Thoracic aorta (tissue), 2 donors: ENCODE data around the gene SPO11. TPM values are rescaled to one million over a fixed set of nuclear protein-coding genes. Genes with fewer than 3 reads are reported as not detected.

ENCODE experiments used
- ATAC-seq: fragments of 150-250 bp; one replicate; pipeline ENCODE4 v1.8.0; 2017; ENCODE audit warnings: low read depth; ENCODE audit not compliant: insufficient number of reproducible peaks, low FRiP score
- DNase-seq: peaks from one replicate; pipeline ENCODE4 v3.0.0-alpha.2; 2020; ENCODE audit warnings: low spot score
- H3K27ac ChIP-seq, 2 donors: fragments of 200-600 bp; sonication (generic); 1 replicate in 1 of 2; 2 replicates in 1 of 2; pipeline ENCODE4 v1.5.1; 2016; ENCODE audit warnings: mild to moderate bottlenecking in 2 of 2, moderate library complexity in 2 of 2
- H3K27me3 ChIP-seq: fragments of 200-600 bp; sonication (generic); replicated peaks from 2 replicates; pipeline ENCODE4 v1.6.0; 2016; ENCODE audit warnings: mild to moderate bottlenecking; ENCODE audit not compliant: insufficient read depth
- H3K36me3 ChIP-seq: fragments of 200-600 bp; sonication (generic); one replicate; pipeline ENCODE4 v1.5.1; 2016
- H3K4me1 ChIP-seq, 2 donors: fragments of 200-600 bp; sonication (generic); 1 replicate in 1 of 2; 2 replicates in 1 of 2; pipeline versions ENCODE4 v1.5.1 to v1.6.0; 2016; ENCODE audit warnings: low read depth in 2 of 2, mild to moderate bottlenecking in 1 of 2; ENCODE audit not compliant: control insufficient read depth in 1 of 2
- H3K4me3 ChIP-seq: fragments of 200-600 bp; sonication (generic); 2 replicates; pipeline ENCODE4 v1.5.1; 2016; ENCODE audit warnings: mild to moderate bottlenecking
- H3K9me3 ChIP-seq: fragments of 200-600 bp; sonication (generic); 2 replicates; pipeline ENCODE4 v1.5.1; 2016
- CTCF ChIP-seq: fragments of 200-600 bp; sonication (generic); IDR thresholded peaks from one replicate; pipeline ENCODE4 v1.5.1; 2019; ENCODE audit warnings: antibody characterized with exemption
- total RNA-seq, 2 donors: library from RNA; depleted of rRNA; stranded (reverse); fragments of >200 nt; gene quantifications; one replicate each; pipeline versions ENCODE4 v1.1.0 to v1.2.3, GENCODE V29; 2016

SPO11 gene
- total RNA-seq, 2 donors from 2014 or later = not detected

GRCh38 chr20:57320358-57320757 lies 9.2 kb upstream of the SPO11 start:
- ATAC-seq (no peak), DNase-seq (no peak)
- H3K4me3 ChIP-seq = no peak overlapping the region
- H3K4me1 ChIP-seq = no peaks in the 10 kb centered on the region
- no peaks in the 10 kb centered on the region for H3K27me3 ChIP-seq
- H3K27ac ChIP-seq = no peak overlapping the region
- no peaks in the 10 kb centered on the region for H3K9me3 ChIP-seq
- no peak for TF ChIP-seq CTCF
- no peaks in the 10 kb centered on the region for H3K36me3 ChIP-seq

GRCh38 chr20:57321142-57321541 lies 8.5 kb upstream of the SPO11 start:
- ATAC-seq (no peak), DNase-seq (no peak)
- TF ChIP-seq CTCF = no peak
- Histone ChIP-seq H3K36me3 (no peaks in the 10 kb centered on the region), H3K27ac (no peak overlapping the region), H3K4me3 (no peak overlapping the region), H3K4me1 (no peaks in the 10 kb centered on the region), H3K27me3 (no peaks in the 10 kb centered on the region), H3K9me3 (no peaks in the 10 kb centered on the region)

DNA sequence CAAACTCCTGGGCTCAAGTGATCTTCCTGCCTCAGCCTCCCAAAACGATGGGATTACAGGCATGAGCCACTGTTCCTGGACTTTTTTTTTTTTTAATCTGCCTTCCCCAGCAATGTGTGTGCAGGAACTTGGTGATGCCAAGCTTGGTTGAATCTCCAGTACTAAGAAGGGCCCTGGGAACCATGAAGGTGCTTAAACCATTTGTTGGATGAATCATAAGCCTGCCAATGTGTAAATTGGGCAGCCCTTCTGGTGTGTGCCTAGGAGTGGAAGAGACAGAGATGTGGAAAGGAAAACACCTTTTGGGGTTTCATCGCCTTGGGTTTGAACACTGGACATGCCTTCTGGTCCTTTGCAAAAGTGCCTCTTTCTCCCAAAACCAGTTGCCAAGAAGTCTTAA lies 7.1 kb upstream of the SPO11 start:
- ATAC-seq (no peak), DNase-seq (no peak)
- TF ChIP-seq CTCF = no peak
- Histone ChIP-seq H3K36me3 (no peaks in the 10 kb centered on the region), H3K4me1 (no peaks in the 10 kb centered on the region), H3K4me3 (no peak overlapping the region), H3K9me3 (no peaks in the 10 kb centered on the region), H3K27ac (no peak overlapping the region), H3K27me3 (no peaks in the 10 kb centered on the region)

GRCh38 chr20:57323034-57323433 lies 6.6 kb upstream of the SPO11 start:
- H3K27me3 ChIP-seq = no peaks in the 10 kb centered on the region
- no peaks in the 10 kb centered on the region for H3K36me3 ChIP-seq
- DNase-seq = no peak
- no peaks in the 10 kb centered on the region for H3K9me3 ChIP-seq
- no peak overlapping the region for H3K27ac ChIP-seq
- no peak for TF ChIP-seq CTCF
- H3K4me1 ChIP-seq = no peaks in the 10 kb centered on the region
- no peak overlapping the region for H3K4me3 ChIP-seq
- no peak for ATAC-seq

DNA sequence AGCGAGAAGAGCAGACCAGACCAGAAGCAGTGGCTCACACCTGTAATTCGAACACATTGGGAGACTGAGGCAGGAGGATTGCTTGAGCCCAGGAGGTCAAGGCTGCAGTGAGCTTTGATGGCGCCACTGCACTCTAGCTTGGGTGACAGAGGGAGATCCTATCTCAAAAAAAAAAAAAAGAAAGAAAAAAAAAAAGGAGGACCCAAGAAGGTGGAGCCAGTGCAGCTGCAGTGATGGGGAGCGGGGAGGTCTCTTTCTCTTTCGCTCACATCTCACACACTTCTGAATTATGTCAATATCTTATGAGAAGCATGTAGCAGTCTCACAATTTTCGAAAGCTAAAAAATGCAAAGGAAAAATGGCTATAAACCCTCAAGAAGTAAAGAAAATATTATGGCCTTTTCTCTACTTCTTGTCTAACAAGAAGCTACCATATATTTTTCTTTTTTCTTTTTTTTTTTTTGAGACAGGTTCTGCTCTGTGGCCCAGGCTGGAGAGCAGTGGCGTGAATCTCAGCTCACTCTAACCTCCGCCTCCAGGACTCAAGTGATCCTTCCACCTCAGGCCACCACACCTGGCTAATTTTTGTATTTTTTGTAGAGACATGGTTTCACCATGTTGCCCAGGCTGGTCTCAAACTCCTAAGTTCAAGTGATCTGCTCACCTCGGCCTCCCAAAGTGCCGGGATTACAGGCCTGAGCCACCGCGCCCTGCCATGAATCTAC lies 3.8 kb upstream of the SPO11 start:
- H3K9me3 ChIP-seq = no peaks in the 10 kb centered on the region

More for the DNA sequence above, 3.8 kb upstream of the SPO11 start:
- TF ChIP-seq CTCF = no peak
- H3K4me1 ChIP-seq = no peaks in the 10 kb centered on the region
- DNase-seq (no peak), ATAC-seq (no peak)
- no peak overlapping the region for H3K4me3 ChIP-seq
- no peak overlapping the region for H3K27ac ChIP-seq
- H3K36me3 ChIP-seq = no peaks in the 10 kb centered on the region
- no peaks in the 10 kb centered on the region for H3K27me3 ChIP-seq
